LHCN-M2 (cell line): ENCODE measurements around the gene TBX1. TPM values are rescaled to one million over a fixed set of nuclear protein-coding genes. Genes with fewer than 3 reads are reported as not detected.

Experiments used
- DNase-seq: peaks from one replicate; pipeline ENCODE4 v3.0.0-alpha.2; 2012; ENCODE audit warnings: low read depth
- total RNA-seq: library from RNA; depleted of rRNA; stranded (reverse); fragments of >200 nt; gene quantifications from 2 replicates; pipeline ENCODE4 v1.2.3, GENCODE V29; 2014

The TBX1 gene
- total RNA-seq, 1 experiment from 2014 or later: 16.7 TPM

DNA sequence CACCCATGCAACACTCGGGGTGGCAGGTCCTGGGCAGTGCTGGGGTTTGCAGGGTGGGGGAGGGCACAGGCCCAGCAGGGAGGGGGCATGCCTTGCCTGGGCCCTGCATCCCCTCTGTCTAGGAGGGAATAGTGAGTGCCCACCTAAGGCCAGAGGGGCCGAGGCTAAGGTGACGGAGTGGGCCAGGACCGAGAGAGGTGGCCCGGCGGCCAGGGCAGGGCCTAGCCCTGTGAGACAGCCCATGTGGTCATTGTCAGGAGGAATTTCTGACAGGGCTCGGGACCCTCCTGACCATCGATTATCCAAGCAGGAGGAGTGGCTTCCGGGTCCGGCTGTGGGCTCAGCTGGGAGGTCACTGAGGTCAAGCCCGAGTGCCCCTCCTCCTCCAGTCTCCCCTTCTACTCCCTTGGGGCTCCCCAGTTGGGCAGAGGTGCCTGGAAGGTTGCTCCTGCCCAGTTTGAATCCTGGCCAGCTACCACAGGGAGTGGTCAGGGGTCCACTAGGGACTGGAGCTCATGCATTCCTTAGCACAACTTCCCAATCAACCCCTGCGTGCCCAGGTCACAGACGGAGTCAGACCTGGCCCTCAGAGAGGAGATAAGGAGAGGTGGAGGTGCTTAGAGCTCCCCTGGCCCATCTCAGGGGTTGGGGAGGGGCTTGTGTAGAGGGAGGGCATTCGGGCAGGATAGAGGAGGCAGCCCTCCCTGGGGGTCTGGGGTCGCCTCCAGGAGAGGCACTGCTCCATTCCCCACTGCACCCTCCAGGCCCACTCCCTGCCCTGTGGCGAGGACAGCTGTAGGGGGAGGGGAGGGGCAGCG is 22.5 kb upstream of the TBX1 start:
- no peak for DNase-seq

DNA sequence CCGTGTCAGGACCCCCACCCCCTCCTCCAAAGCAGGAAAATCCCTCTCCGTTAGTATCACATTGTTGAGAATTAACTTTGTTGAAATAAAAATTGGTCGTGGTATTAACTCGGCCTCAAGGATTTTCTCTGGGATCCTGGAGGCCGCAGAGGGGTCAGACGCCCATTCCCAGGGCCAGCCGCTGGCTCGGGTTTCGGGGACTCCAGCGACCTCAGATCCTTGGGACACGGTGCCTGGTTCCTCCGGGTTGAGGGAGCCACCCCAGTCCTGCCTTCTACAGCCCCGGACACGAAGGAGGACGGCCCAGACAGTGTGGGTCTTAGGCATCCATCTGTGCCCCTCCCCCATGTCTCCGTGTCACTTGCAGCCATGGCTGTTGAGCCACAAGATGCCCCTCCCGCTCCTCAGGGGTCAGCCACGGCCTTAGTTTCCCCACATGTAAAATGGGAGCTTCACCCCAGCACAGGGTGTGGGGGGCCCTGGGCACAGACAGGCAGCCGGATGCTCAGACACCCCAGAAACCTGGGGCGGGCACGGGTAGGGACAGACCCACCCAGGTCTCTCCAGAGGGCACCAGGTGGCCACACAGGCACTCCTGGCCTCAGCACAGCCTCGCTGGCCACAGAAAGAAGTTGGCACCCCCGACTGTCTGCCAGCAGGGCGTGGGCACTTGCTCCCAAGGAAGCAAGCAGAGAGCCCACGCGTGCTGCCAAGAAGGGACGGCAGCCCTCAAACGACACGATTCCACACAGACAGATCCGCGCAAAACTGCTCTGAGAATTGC is 21.7 kb upstream of the TBX1 start:
- no peak for DNase-seq

DNA sequence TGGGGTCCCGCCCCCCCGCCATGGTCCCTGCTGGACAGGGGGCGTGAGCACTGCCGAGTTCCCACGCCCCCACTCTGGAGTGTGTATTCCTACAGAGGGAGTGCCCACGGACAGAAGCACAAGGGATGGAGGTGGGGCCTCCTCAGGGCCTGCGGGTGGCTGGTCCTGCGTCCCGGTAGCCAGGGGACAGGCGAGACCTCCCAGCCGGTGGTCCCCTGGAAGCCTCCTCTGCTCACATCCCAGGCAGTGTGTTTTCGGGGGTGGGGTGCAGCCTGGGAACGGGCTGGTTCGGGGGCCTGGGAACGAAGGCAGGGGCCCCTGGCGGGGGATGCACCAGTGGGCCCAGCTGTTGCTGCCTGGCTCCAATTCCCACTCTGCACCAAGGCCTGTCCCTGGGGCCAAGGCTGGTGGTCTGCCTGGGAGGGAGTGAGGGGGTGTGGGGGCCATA is 21.1 kb upstream of the TBX1 start:
- DNase-seq: no peak

DNA sequence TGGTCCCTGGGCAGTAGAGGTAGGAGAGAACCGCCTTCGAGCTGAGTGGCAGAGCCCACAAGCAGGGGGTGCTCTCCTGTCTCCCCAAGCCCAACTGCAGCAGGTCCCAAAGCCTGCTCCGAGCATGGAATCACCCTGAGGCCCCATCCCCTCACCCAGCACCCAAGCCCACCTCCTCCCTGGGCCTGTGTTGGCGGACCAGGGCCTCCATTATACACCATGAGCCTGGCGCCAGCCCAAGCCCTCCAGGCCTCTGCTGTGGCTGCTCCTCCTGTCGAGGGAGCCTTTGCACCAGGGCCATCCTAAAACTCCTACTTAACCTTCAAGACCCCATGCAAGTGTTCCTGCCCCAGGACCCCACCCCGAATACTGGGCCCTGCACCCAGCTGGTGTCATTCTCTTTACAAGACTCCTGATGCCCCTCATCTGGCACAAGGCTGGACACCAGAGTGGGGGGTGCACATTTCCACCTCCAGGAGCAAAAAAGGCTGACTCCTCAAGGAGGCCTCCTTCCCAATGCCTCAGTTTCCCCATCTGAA is 20.6 kb upstream of the TBX1 start:
- DNase-seq: no peak

DNA sequence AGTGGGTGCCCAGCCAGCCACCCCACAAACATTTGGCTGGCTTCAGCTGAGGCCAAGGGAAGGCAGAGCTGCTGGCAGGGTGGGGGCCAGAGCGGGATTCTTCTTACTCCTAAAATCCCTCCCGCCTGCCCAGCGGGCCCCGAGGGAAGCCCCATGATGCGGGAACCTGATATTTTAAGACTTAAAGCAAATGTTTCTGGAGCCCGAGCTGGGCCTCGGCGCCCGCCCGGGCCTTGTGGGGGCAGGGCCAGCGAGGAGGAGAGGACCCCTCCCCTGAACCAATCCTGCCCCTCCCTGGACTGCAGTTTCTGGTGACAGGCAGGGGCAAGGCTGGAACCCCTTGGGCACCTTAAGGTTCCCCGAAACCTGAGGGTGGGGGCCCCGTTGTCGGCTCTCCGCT is 20.0 kb upstream of the TBX1 start:
- DNase-seq: no peak

DNA sequence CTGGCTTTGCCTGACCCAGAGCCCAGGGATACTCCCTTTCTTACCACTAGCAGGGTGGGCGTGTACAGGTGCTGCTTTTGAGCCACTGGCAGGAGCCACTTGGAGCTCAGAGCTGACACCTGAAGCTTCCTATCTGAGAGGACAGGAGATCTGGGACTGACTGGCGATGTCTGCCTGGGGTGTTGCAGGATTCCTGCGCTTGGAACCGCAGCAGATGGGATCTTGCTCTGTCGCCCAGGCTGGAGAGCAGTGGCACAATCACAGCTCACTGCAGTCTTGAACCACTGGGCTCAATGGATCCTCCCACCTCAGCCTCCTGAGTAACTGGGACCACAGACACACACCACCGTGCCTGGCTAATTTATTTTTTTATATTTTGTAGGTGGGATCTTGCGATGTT is 19.5 kb upstream of the TBX1 start:
- no peak for DNase-seq

DNA sequence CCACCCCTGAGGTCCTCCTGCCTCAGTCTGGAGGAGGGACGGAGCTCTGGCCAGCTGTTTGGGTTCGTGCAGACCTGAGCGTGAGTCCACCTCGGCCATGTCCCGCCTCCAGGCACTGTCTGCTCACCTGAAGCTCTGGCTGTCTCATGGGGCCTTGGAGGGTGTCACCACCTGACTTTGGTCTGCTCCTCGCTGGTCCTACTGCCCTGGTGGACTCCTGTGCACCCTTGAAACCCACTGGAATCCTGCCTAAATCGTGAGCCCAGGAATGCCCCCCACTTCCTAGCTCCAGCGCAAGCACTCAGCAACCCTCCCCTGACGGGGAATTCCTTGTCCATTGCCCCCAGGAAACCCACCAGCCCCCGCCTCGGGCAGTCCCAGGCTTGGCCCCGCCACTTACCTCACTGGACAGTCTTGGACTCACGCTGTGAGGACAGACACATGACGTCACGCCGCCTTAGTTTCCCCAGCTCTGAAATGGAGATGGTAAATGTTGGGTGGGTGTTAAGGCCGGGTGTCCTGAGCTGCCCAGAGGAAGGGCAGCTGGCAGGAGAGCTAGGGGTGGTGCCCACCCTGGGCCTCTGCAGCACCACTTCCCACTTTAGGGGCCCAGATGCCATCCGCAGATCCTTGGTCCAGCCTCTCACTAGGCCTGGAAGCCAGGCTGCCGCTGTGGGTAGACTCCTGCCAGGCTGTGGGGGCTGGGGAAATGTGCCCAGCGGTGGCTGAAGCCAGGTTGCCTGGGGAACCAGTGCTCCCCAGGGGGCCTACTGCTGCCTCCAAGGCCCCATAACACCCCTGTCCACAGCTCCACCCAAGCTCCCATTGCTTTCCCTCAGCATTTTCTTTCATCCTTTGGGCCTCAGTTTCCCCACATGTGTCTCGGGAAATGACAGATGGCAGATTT is 18.2 kb upstream of the TBX1 start:
- no peak for DNase-seq

DNA sequence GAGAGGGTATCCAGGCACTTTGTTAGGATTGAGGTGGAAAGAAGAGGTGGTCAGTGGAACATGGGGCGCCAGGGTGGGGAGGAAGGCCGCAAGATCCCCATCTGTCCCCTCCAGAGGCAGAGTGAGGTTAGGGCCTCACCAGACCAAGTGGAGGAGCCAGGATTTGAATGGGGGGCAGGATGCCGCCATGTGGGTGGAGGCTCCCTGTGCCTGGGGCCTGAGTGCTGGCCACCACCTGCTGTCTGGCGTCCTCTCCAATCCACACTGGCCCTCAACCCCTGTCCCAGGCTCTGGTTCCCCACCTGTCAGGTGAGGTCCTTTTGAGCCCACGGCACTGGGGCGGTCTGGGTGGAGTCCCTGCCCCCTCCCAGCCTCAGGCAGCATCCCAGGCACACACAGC is 17.5 kb upstream of the TBX1 start:
- DNase-seq: no peak

DNA sequence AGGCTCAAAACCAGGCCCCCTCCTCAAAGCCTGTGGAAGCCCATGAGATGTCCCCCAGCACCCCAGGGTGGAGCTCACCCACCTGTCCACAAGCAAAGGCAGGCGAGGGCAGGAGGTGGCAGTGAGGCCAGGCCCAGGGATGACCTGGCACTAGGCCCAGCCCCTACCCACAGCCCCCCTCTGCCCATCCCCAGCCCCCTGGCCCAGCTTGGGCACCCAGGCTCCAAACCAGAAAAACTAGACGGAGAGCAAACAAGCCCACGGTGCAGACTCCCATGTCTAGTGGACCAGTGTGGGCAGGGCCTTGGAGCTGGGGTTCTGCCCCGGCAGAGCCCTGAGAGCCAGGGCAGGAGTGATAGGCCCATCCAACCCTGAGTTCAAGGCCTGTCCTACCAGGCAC is 16.9 kb upstream of the TBX1 start:
- no peak for DNase-seq

DNA sequence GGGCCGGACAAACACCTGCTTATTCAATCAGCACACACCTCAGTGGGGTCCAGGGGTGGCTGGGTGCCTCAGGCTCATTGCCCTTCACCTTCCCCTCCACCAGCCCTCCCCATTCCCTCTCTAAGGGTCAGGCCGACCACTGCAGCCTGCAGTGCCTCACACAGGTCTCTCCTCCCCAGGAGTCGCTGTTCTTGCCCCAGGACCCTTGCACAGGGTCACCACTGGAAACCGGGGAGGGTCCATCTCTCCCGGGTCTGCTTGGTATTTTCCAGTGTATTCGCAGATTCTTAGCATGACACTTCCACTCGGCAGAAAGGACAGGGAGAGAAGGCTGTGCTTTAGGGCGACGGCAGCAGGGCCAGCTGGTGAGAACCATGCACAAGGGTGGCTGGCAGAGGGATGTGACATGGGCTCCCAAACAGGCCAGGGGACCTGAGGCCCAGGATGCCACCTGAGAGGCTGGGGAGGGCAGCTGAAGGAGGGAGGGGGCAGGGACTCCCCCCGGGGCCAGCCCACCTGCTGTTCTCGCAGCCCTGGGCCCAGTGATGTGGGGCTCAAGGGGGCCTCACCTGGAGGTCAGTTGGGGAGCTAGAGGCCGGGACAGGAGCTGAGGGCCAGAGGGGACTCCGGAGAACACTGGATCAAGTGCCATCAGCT is 16.1 kb upstream of the TBX1 start:
- no peak for DNase-seq

DNA sequence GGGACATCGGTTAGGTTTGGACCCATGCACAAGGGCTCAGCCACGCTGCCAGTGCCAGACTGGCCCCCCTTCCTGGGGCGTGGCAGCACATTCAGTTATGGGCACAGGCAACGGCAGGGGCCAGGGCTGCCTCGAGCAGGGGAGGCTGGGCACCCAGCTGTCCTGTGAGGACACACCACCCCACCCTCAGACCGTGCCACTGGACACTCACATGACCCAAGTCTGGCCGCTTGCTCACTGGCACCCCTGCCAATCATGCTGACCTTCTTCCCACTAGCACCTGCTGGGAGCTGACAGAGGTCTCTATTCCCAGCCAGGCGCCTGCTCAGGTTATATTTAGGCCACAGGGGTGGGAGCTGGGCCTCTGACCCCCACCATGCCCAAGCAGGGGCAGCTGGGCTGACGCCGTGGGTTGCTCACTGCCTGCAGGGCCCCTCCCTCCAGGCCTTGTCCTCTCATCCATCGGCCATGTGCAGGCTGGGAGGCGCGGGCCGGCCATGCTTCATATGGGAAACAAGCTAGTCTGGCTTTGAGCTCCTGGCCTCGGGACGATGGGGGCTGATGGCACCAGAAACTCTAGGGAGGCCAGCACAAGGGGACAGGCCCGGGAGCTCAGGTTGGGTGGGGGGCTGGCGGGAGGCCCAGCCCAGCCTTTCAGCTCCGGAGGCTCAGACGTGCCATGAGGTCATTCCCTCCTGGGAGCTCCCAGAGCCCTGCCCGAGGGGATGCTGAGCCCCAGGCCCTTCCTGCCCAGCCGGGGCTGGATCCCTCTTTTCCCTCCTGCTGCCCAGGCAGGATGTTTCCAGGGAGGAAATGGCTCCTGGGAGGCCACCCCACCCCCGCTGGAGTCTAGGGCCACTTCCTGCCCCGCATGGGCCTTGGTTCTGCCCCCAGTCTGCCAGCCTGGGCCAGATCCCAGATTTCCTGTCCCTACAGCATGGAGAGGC is 15.2 kb upstream of the TBX1 start:
- DNase-seq: peak; percentile 98

DNA sequence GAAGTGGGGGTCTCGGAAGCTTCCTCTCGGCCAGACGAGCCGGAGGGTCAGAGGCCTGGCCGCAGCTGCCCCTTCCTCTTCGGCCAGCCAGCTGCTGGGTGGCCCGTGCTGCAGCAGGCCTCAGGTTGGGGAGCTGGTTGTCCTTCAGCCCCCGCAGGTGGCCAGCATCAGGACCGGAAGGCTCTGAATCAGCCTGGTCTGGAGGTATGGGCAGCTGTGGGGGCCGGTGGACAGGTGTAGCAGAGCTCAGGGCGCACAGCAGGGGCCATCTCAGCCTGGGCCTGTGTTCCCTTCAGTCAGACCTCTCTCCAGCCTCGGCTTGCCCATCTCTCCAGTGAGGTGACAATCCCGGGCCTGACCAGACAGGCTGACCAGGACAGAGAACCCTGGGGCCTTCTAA is 13.9 kb upstream of the TBX1 start:
- no peak for DNase-seq

DNA sequence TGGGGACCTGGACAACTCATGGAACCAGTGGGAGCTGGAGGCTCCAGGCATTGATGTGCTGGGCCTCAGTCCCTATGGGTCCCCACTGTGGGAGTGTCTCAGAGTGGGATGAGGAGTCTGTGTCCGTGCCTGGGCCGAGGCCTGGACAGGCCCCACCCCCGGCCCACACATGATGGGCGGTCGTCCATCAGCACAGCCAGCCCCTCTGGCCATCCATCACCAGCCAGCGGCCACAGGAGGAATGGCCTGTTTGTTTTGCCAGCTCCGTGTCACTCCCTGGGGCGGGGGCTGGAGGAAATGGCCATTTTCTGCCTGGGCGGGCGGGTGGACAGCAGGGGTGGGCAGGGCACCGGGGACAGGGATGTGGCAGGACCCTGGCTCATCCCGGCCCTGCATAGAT is 13.0 kb upstream of the TBX1 start:
- no peak for DNase-seq

DNA sequence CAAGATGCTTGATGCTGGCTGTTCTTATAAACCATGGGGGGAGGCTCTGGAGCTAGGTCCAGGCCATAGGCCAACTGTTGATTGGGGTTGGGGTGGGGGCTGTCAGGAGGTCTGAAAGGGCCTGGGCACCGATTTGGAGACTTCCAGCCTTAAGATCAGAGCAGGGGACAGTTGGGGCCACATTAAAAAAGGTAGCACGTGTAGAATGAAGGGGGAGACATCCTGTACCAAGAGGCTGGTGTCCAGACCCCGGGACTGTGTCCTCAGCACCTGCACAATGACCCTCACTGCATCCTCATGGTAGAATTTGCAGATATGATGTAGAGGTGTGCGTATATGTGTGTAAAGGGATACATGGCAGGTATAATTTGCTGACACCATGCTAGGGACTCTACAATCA is 12.4 kb upstream of the TBX1 start:
- DNase-seq: no peak

DNA sequence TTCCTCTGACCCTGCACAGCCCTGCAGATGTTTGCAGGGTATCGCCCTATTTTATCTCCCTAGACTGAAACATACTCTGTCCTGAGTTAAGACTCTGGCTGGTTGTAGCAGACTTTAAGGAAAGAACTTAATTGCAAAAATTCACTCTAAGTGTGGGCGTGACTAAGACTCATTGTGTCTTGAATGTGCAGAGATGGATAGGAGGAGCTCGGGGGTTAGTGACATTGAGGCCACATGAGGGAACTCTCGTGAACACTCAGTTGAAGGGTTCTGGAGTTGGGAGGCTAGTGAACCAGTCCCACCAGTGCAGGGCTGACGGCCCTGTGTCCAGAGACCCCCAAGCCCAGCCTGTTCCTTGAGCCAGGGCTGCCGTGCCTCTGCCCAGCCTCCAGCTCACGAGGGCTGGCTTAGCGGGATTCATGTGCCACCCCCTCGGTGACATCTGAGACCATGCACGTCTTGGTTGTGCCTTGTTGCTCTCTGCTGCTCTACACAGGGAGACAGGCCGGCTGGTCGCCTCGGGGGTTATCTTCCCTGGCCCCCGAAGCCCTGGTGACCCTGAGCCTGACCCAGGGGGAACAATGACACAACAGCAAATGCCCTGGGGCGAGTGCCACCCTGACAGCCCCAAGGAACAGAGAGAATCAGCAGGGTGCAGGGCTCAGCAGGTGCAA is 11.4 kb upstream of the TBX1 start:
- DNase-seq: no peak

DNA sequence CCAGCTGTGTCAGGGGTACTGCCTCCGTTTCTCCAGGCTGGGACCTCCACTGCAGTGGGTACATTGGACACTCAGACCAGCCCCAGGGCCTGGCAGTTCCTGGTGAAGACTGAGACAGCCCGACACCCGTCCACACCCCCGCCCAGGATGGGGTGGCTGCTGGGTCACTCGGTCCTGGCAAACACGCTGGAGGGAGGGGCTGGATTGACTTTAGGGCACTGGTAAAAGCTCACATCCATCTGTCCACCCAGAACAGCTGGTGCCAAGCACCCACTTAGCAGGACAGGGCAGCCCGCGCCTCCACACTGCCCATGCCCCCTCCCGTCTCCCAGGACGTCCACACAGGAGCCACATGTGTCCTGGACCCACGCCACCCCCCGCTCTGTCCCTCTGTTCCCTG is 10.7 kb upstream of the TBX1 start:
- peak; percentile 12 for DNase-seq

DNA sequence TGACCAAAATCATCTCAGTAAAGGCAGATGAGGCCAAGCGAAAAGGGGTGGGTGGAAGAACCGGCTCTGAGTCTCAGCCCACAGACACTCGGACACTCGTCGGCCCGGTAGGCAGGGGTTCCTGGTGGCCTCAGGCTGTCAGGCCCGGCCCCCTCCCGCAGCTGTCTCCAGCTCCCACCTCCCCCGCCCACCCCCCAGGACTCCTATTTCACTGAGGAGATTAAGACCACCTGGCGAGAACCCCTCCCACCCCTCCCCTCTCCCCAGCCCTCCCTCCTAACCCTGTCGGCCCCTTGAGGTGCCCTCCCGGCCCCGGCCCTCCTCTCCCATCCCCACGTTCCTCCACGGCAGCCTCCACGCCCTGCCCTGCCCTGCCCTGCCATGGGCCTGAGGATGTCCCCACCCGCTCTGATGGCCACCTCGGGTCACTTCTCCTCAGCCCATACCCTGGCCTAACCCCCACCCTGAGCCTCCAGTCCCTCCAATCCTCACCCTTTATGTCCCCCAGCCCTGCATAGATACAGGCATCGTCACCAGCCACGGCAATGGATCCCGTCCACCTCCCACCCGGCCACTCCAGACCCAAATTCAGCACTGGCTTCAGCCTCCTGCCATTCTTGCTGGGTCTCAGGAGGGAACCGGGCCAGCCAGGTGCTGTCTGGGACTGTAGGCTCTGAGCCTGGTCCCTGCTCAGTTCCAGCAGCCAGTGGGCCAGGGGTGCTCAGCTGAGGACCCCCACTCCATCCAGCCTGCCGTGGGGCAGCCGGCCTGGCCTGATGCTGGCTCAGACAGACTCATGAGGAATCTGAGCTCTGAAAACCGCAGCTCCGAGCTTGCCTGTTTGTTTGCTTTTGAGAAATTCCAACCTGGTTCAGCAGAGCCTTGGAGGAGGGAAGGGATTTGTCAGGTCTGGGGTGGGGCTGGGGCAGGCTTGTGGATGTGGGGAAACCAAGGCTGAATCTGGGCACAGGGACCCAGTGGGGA is 9.8 kb upstream of the TBX1 start:
- peak; percentile 36 for DNase-seq
